ENCODE results near the gene PEAK3.

The PEAK3 gene

DNA sequence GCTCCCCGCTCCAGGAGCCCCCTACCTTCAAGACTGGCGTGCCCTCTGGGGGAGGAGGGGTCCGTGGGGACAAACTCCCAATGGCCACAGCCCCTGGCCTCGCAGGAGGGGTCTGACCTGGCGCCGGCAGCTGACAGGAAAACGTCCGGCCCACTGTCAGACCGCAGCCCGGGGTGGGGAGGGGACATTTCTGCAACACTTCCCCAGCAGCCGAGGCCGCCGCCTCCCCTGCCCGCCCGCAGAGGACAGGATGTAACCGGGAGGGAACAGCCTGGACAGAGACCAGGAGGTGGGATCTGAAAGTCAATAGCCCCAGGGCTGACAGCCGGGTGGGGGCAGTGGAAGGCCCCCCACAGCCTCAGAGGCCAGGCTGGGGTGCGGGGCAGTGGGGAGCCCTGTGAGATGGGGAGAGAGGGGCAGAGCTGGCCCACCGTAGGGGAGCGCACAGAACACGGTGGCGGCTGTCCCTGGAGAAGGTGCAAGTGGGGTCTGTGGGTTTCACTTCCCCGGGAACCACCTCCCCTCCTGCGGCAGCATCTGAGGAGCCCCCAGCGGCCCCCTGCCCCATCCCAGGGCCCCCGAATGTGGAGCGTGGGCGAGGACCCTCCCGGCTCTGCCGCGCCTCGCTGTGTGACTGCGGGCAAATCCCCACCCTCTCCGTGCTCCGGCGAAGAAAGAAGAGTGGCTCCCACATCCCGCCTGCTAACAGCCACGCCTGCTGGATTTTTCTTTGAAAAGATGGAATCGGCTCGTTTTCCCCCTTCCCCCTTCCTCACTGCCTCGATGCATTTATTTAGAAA, at the start of gene PEAK3:
PEAK3 (minus strand) TSS at position 114 of the 800 bp plus-strand sequence. CDS start 1,244 bp downstream, outside the sequence.
- DNase-seq = peak; percentile 37

DNA sequence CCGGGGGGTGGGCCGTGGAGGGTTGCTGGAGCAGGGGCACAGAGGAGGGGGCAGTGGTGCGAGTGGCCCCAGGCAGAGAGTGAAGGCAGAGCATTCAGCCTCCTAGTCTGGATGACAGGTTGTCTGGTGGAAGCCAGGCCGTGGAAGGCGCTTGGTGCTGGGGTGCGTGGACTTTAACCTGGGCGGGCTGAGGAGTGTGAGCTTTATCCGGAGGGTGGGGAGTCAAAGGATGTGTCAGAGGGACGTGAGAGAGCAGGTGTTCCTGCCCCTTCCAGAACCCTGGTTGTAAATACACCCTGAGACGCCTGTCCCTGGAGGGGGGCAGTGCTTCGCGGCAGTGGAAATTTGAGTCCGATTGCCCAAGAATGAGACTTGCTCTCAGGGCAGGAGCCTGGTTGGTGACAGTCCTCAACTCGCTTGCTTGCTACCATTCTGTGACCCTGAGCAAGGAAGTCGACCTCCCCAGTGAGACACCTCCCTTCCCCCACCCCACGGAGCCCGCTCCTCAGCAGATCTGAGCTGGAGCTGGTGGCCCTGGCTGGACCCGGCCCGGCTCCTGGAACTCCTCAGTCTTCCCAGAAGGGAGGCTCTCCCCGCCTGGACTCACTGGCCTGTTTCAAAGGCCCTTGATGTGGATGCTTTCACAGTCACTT, 48.8 kb upstream of the PEAK3 start:
- DNase-seq = no peak

- DNase-seq = no peak
Measured at GRCh38 chr19:2330255-2330631, 48.3 kb upstream of the PEAK3 start.

- DNase-seq = no peak
Measured at GRCh38 chr19:2329501-2329916, 47.5 kb upstream of the PEAK3 start.

- DNase-seq = no peak
Measured at GRCh38 chr19:2329149-2329478, 47.1 kb upstream of the PEAK3 start.

DNA sequence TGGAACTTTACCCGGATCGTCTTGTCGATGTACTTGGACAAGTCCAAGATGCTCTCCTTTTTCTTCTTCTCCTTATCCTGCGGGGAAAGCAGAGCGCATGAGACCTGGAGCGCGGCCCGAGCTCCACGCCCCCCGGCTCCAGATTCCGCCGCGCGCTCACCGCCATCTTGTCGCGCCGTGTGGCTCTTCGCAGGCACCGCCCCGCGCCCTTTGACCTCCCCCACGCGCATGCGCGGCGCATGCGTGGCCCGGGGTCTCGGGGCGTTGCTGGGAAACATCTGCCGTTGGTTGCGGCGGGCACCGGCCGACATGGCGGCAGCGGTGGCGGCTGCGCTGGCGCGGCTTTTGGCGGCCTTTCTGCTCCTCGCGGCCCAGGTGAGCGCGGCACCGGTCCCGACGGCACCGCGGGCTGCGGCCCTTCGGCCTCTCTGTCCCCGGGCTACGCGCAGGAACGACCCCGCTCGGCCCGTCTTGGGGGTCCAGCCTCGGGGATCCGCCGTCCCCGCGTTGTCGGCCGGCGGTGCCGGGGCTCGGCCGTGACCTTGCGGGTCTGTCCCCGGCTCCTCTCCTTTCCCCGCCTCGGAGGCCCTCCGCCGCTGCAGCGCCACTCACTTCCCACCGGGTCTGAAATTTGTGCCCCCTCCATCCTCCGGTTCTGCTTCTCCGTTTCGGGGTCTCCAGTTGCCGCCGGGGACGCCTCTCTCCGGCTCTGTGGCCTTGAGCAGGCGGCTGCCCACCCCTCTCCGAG, 46.6 kb upstream of the PEAK3 start, which contains the start of the genes LSM7 and SPPL2B:
LSM7 (minus strand) TSS at position 186 of the 748 bp plus-strand sequence; CDS start at position 166, 20 bp downstream.
SPPL2B (plus strand) TSS at position 284 of the 748 bp plus-strand sequence; CDS start at position 310, 26 bp downstream.
- DNase-seq = peak; percentile 92

DNA sequence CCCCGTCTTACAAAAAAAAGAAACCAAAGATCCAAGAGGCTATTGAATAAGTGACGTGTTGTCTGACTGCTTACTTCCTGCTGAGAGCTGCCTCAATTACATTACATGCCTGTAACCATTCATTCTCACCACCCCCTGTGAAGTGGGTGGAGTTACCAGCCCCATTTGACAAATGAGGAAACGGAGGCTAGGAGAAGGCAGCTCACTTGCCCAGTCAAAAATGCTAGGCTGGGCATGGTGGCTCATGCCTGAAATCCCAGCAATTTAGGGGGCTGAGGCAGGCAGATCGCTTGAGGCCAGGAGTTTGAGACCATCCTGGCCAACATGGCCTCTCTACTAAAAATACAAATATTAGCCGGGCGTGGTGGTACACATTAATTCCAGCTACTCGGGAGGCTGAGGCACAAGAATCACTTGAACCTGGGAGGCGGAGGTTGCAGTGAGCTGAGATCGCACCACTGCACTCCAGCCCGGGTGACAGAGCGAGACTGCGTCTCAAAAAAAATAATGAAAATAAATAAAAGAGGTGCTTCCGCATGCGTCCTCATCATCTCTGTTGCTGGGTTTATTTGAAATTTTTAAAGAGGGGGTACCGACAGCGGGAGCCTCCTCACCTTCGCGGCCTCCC, 45.9 kb upstream of the PEAK3 start:
- peak; percentile 82 for DNase-seq

- no peak for DNase-seq
Measured at GRCh38 chr19:2326699-2327360, 44.9 kb upstream of the PEAK3 start.

DNA sequence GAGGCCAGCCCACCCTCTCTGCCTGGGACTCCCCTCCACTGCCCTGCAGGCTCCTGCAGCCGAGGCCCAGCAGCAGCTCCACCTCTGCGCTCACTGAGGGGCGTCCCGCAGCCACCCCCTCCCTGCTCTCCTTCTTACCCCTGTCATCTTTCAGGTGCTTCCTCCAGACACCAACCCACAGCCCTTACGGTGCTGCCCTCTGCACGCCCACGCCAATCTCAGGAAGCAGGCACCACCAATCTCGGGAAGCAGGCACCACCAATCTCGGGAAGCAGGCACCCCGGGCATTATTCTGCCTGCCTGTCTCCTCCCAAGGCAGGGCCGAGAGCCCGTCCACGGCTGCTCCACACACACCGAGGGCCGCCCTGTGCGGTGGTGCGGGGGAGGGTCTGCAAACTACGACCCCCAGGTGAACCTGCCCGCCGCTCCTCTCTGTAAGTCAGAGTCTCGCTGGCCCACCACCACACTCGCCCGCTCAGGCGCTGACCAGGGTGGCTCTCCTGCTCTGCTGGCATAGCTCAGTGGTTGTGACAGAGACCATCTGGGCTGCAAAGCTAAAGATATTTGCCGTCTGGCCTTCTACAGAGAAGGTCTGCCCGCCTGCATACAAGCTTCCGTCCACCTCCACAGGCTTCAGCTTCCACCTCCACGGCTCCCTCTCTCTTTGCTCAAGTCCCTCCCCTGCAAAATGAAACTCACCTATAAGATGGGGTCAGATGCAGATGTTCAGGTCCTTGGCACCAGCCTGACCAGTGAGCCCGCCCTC, 43.5 kb upstream of the PEAK3 start:
- no peak for DNase-seq

DNA sequence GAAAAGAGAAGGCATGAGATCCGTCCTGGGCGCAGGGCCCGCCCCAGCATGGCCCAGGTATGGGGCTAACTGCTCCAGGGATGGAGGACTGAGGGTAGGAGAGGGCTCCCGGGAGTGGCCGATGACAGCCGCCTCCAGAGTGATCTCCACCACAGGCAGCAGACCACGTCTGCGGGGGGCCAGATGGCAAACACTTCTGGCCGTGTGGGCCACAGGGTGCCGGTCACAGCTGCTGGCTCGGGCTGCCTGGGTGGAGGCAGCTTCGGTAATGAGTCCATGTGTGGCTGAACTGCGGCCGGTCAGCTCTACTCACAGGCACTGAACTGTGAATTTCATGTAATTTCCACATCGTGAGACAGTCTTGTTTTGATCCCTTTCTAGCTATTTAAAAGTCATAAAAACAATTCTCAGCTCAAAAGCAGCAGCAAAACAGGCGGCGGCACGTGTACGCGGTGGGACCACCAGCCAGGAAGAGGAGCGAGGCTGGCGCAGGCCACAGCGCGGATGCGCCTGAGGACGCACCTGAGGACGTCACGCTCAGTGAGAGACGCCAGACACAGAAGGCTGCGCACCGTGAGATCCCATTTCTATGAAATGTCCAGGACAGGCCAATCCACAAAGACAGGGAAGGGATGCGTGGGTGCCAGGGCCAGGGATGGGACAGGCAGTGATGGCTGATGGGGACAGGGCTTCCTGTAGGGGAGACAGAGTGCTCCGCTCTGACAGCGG, 42.4 kb upstream of the PEAK3 start:
- DNase-seq = no peak

DNA sequence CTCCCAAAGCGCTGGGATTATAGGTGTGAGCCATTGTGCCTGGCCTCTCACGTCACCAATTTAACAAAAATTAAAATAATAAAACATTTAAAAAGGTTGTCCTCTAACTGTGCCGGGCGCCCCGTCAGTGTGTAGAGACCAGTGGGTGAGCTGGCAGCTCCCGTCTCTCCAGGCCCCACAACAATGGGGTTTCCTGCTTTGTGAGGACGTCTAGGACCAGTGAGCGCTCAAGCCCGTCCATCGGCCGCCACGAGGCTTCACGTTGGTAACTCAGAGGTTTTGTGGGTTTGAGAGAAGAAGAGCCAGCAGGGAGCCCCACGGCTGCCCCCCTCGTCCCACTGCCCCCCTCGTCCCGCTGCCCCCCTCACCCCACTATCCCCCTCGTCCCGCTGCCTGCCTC, 41.7 kb upstream of the PEAK3 start:
- DNase-seq = no peak

DNA sequence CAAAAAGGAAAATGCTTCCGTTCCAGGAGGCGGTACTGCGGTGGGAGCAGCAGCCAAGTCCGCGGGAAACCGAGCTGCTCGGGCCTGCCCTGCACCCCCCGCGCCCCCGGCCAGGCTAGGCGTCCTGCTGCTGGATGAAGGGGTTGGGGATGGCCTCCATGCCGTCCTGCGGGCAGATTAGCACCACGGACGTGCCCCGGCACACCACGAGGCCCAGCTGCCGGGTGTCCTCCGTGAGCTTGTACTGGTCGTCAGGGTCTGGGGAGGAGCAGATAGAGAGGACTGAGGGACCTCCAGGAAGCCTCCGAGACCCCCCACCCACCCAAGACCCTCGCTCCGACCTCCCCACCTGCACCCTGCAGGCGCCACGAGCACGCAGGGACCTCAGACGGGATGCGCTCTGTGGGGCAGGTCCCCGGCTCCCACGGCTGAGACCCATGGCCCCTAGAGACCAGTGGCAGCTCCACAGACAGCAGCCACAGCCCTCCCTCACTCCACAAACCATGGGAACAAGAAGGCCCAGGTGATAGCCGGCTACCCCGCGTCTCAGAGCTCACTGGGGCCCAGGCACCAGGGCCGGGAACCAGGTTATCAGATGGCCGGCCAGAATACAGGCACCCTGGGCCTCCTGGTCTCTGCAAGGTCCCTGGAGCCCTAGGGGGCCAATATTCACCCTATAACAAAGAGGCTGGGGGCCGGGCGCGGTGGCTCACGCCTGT, 39.7 kb upstream of the PEAK3 start:
- no peak for DNase-seq

DNA sequence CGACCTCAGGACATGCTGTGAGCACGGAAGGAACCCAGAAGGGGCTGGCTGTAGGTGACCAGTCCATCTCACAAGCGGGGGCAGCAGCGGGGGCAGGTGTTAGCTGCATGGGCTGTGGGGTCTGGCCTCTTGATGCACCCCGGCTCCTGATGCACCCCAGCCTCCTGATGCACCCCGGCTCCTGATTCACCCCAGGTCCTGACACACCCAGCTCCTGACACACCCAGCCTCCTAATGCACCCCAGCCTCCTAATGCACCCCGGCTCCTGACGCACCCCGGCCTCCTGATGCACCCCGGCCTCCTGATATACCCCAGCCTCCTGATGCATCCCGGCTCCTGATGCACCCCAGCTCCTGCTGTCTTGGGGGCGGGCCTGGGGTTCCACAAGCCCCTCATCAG, 39.0 kb upstream of the PEAK3 start:
- DNase-seq = no peak

DNA sequence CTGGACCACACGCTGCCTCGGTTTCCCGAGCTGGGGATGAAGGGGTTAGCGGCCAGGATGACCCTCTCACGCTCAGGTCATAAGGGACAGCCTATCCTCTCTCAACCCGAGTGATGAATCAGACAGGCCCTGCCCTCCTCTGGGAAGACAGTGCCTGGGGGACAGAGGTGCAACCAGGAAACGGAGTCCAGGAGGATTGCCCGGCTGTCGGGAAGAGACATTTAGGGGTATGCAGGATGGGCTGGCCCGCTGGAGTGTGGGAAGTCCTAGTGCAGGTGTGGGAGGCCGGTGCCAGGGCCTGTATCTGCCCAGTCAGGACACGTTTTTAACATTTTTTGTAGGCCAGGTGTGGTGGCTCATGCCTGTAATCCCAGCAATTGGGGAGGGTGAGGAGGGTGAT, 38.1 kb upstream of the PEAK3 start:
- DNase-seq = no peak

DNA sequence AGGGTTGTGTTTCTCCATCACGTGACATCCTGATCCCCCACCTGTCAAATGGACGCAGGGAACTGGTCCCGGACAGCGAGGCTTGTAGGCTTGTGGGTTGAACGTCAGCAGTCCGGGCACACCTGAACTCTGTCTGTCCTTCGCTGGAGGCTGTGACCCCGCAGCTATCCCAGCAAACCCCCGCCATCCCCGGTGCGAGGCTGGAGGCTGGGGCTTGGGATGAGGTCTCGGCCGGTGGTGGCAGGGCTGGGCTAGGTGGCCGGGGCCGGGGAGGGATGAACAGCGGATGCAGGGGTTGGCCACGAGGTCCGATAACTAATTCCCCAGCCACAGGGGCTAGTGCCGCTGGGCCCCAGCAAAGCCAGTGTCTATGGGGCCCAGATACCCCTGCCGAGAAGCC, 37.6 kb upstream of the PEAK3 start:
- no peak for DNase-seq

DNA sequence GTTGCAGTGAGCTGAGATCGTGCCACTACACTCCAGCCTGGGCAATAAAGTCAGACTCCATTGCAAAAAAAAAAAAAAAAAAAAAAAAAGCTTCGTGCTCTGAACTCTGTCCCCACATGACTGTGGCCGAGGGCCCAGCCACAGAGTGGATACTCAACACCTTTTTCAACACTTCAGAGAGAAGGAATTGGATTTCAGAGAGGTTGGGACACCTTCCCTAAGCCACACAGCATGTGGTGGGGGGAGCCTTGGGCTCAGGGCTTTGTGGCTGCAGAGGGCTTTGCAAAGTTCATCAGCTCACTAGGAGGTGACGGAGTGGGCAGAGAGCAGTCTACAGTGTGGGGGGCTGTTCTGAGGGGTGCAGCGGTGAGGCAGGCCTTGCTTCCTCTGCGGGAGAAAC, 36.9 kb upstream of the PEAK3 start:
- DNase-seq = no peak

- no peak for DNase-seq
Measured at GRCh38 chr19:2317756-2318155, 35.8 kb upstream of the PEAK3 start.

DNA sequence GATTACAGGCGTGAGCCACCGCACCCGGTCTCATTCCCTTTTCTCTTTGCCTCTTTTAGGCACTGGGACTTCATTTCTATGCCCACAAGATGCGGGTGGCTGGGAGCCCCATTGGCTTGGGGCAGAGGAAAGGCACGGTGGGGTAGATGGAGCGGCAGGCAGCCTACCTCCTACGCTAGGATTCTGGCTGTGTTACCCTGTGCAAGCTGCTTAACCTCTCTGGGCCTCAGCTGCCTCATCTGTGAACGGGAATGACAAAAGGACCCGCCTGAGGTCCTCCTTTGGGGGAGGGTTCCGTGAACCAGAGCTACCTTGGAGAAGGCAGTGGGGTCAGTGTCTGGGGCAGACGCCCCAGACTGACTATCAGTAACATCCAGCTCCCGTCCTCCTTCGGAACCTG, 35.3 kb upstream of the PEAK3 start:
- DNase-seq = no peak

DNA sequence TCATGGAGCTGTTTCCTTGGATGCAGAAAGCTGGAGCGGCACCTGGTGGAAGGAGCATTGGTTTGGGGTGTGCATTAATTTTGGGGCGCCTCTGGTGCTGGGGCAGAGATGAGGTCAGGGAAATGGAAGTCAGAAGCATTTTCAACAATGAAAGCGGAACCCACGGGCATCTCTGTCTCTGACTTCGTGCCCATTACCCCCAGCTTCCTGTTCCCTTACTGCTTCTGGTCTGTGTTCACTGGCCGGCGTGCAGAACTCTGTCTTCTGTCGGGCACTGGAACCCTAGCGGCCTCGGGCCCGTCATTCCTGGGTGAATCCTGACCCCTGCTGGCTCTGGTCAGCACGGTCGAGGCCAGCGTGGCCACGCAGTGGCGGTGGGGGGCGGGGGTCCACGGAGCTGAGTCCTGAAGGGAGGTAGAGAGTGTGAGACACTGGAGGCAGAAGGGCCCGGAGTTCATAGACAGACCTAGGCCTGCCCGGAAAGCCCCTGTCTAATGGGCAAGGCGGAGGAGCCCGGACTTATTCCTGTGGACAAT, 33.9 kb upstream of the PEAK3 start:
- DNase-seq = peak; percentile 32

Measured in stimulated activated CD4-positive, alpha-beta T cell treated with anti-CD3 and anti-CD28 coated beads, Interleukin-15, amount 100 ng/mL, for 24 hours (primary cell).